ENCODE results near the gene ZFP36L2.

ZFP36L2 gene

GRCh38 chr2:43219383-43220228 is 6.8 kb downstream of the ZFP36L2 start:
- peak overlapping the region; percentile 65 for H3K4me3 ChIP-seq
- no peak for TF ChIP-seq EZH2 (IDR thresholded peaks at IDR 0.05)
- TF ChIP-seq POLR2AphosphoS5 (IDR thresholded peaks at IDR 0.05; ENCODE audit: borderline replicate concordance, low read depth, low read length) = peak; percentile 35; the same call in 1 of the 2 replicates
- peaks cover 7% of the 10 kb centered on the region; the same call in 1 of the 2 replicates for H3K36me3 ChIP-seq (ENCODE audit: insufficient read depth, low read length)
- peak overlapping the region; percentile 96 for H3K27ac ChIP-seq
- peak overlapping the region; percentile 65 for H3K9ac ChIP-seq (ENCODE audit: insufficient read length)
- no peak for DNase-seq (ENCODE audit: low read depth, low spot score)
- H3K9me3 ChIP-seq (ENCODE audit: low read depth, low read length) = no peaks in the 10 kb centered on the region

- peaks cover 5% of the 10 kb centered on the region; the same call in 1 of the 2 replicates for H3K36me3 ChIP-seq (ENCODE audit: insufficient read depth, low read length)
- peak overlapping the region; percentile 32; the same call in 1 of the 2 replicates for H3K27ac ChIP-seq
- no peaks in the 10 kb centered on the region for H3K9me3 ChIP-seq (ENCODE audit: low read depth, low read length)
- H3K4me3 ChIP-seq = peak overlapping the region; percentile 8; the same call in 1 of the 2 replicates
- no peak overlapping the region for H3K9ac ChIP-seq (ENCODE audit: insufficient read length)
- no peak for DNase-seq (ENCODE audit: low read depth, low spot score)
- TF ChIP-seq FOXP2 (optimal IDR thresholded peaks at IDR 0.05; ENCODE audit: control extremely low read depth, extremely low read length, insufficient read depth) (no peak), POLR2AphosphoS5 (IDR thresholded peaks at IDR 0.05; ENCODE audit: borderline replicate concordance, low read depth, low read length) (no peak), EZH2 (IDR thresholded peaks at IDR 0.05) (no peak)
Measured at GRCh38 chr2:43218702-43219382, 7.6 kb downstream of the ZFP36L2 start.

GRCh38 chr2:43218155-43218701 is 8.2 kb downstream of the ZFP36L2 start:
- Histone ChIP-seq H3K36me3 (ENCODE audit: insufficient read depth, low read length) (no peaks in the 10 kb centered on the region), H3K4me3 (no peak overlapping the region), H3K27ac (peak overlapping the region; percentile 27), H3K9me3 (ENCODE audit: low read depth, low read length) (no peaks in the 10 kb centered on the region), H3K9ac (ENCODE audit: insufficient read length) (peak overlapping the region; percentile 42)
- no peak for DNase-seq (ENCODE audit: low read depth, low spot score)
- TF ChIP-seq POLR2AphosphoS5 (IDR thresholded peaks at IDR 0.05; ENCODE audit: borderline replicate concordance, low read depth, low read length) (no peak), EZH2 (IDR thresholded peaks at IDR 0.05) (no peak), FOXP2 (optimal IDR thresholded peaks at IDR 0.05; ENCODE audit: control extremely low read depth, extremely low read length, insufficient read depth) (no peak)

GRCh38 chr2:43217228-43218154 is 8.9 kb downstream of the ZFP36L2 start:
- no peak for DNase-seq (ENCODE audit: low read depth, low spot score)
- TF ChIP-seq EZH2 (IDR thresholded peaks at IDR 0.05) (no peak), FOXP2 (optimal IDR thresholded peaks at IDR 0.05; ENCODE audit: control extremely low read depth, extremely low read length, insufficient read depth) (no peak), POLR2AphosphoS5 (IDR thresholded peaks at IDR 0.05; ENCODE audit: borderline replicate concordance, low read depth, low read length) (no peak)
- no peak overlapping the region for H3K9ac ChIP-seq (ENCODE audit: insufficient read length)
- H3K4me3 ChIP-seq = no peak overlapping the region
- peak overlapping the region; percentile 27 for H3K27ac ChIP-seq
- H3K36me3 ChIP-seq (ENCODE audit: insufficient read depth, low read length) = no peaks in the 10 kb centered on the region
- no peaks in the 10 kb centered on the region for H3K9me3 ChIP-seq (ENCODE audit: low read depth, low read length)

GRCh38 chr2:43216629-43217028 is 9.8 kb downstream of the ZFP36L2 start:
- H3K9me3 ChIP-seq (ENCODE audit: low read depth, low read length) = no peaks in the 10 kb centered on the region
- no peak overlapping the region for H3K9ac ChIP-seq (ENCODE audit: insufficient read length)
- H3K27ac ChIP-seq = no peak overlapping the region
- TF ChIP-seq FOXP2 (optimal IDR thresholded peaks at IDR 0.05; ENCODE audit: control extremely low read depth, extremely low read length, insufficient read depth) = no peak
- no peak for TF ChIP-seq EZH2 (IDR thresholded peaks at IDR 0.05)
- no peak for TF ChIP-seq POLR2AphosphoS5 (IDR thresholded peaks at IDR 0.05; ENCODE audit: borderline replicate concordance, low read depth, low read length)
- no peak for DNase-seq (ENCODE audit: low read depth, low spot score)
- H3K36me3 ChIP-seq (ENCODE audit: insufficient read depth, low read length) = no peaks in the 10 kb centered on the region
- no peak overlapping the region for H3K4me3 ChIP-seq

GRCh38 chr2:43215673-43216255 is 10.6 kb downstream of the ZFP36L2 start:
- Histone ChIP-seq H3K9ac (ENCODE audit: insufficient read length) (no peak overlapping the region), H3K4me3 (no peak overlapping the region), H3K36me3 (ENCODE audit: insufficient read depth, low read length) (no peaks in the 10 kb centered on the region), H3K9me3 (ENCODE audit: low read depth, low read length) (no peaks in the 10 kb centered on the region), H3K27ac (no peak overlapping the region)
- DNase-seq (ENCODE audit: low read depth, low spot score) = no peak
- TF ChIP-seq EZH2 (IDR thresholded peaks at IDR 0.05) (no peak), POLR2AphosphoS5 (IDR thresholded peaks at IDR 0.05; ENCODE audit: borderline replicate concordance, low read depth, low read length) (no peak), FOXP2 (optimal IDR thresholded peaks at IDR 0.05; ENCODE audit: control extremely low read depth, extremely low read length, insufficient read depth) (no peak)

GRCh38 chr2:43214253-43214652 is 12.2 kb downstream of the ZFP36L2 start:
- Histone ChIP-seq H3K4me3 (no peak overlapping the region), H3K36me3 (ENCODE audit: insufficient read depth, low read length) (no peaks in the 10 kb centered on the region), H3K9me3 (ENCODE audit: low read depth, low read length) (no peaks in the 10 kb centered on the region), H3K9ac (ENCODE audit: insufficient read length) (no peak overlapping the region), H3K27ac (no peak overlapping the region)
- no peak for DNase-seq (ENCODE audit: low read depth, low spot score)
- TF ChIP-seq POLR2AphosphoS5 (IDR thresholded peaks at IDR 0.05; ENCODE audit: borderline replicate concordance, low read depth, low read length) (no peak), EZH2 (IDR thresholded peaks at IDR 0.05) (no peak), FOXP2 (optimal IDR thresholded peaks at IDR 0.05; ENCODE audit: control extremely low read depth, extremely low read length, insufficient read depth) (no peak)
